Ureter (tissue), 1 donor: ENCODE measurements around the gene SETD2. TPM values are rescaled to one million over a fixed set of nuclear protein-coding genes. Genes with fewer than 3 reads are reported as not detected.
A peak's percentile ranks its signal among the peaks of the same experiment; 100 is the strongest.

ENCODE experiments used
- DNase-seq: peaks from one replicate; pipeline ENCODE4 v3.0.0-alpha.2; 2020; ENCODE audit warnings: low spot score
- total RNA-seq: library from RNA; stranded (reverse); gene quantifications from one replicate; pipeline ENCODE4 v1.2.4, GENCODE V29; 2023
- donor health status: DM: yes; HTN: yes; CAD: no.

SETD2 gene
- total RNA-seq, 1 donor from 2014 or later: 68.9 TPM

- DNase-seq: no peak
These were observed 179.1 kb downstream of the SETD2 start for GRCh38 chr3:46984591-46985459.

DNA sequence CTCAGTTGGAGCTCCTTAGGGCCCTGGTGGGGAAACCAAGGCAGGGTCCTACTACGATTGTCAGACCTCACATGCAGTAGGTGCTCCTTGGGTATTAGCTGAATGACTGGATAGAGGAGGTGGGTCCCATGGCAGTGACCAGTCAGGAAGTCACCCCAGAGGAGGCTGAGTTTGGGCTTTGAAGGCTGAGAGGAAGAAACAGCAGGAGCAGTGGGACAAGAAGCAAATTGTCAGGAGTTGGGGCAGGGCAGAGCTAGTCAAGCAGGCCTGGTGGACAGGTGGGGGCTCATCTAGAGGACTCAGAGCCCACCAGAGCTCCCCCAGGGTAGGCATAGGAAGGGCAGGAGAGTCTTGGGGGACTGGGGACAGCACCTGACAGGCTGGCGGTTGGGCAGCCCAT lies 181.4 kb downstream of the SETD2 start:
- DNase-seq: no peak

- DNase-seq: peak; percentile 82
These were observed 181.9 kb downstream of the SETD2 start for GRCh38 chr3:46981932-46982471.

- DNase-seq: no peak
These were observed 183.9 kb downstream of the SETD2 start for GRCh38 chr3:46979958-46980497.

- peak; percentile 96 for DNase-seq
These were observed 184.6 kb downstream of the SETD2 start, which contains the start of gene NBEAL2 for GRCh38 chr3:46978985-46979944. Gene NBEAL2, plus strand, starts transcription at chr3:46979666. Its CDS starts 196 bp downstream, at chr3:46979862.

GRCh38 chr3:46978381-46978780 lies 185.5 kb downstream of the SETD2 start:
- no peak for DNase-seq

DNA sequence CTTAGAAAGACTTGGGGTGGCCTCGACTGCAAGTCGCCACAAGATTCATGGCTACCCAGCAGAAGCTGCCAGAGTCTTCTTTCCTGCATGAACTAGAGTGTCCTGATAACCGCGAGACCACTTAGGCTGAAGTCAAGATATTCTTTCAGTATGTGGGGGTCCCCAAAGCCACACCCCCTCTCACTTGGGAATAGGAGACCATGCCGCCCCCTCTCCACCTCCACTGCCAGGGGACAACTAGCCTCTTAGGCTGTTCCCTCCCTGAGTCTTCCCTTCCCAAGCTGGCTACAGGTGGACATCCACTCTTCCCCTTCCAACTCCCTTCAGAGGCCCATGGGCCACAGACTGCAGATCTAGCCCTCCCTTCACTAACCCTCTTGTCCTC lies 186.1 kb downstream of the SETD2 start:
- no peak for DNase-seq

- DNase-seq: peak; percentile 97
These were observed 187.4 kb downstream of the SETD2 start, which contains the start of gene CCDC12 for GRCh38 chr3:46976326-46977190. Gene CCDC12, minus strand, starts transcription at chr3:46976745. Its CDS starts 13 bp downstream, at chr3:46976732.

DNA sequence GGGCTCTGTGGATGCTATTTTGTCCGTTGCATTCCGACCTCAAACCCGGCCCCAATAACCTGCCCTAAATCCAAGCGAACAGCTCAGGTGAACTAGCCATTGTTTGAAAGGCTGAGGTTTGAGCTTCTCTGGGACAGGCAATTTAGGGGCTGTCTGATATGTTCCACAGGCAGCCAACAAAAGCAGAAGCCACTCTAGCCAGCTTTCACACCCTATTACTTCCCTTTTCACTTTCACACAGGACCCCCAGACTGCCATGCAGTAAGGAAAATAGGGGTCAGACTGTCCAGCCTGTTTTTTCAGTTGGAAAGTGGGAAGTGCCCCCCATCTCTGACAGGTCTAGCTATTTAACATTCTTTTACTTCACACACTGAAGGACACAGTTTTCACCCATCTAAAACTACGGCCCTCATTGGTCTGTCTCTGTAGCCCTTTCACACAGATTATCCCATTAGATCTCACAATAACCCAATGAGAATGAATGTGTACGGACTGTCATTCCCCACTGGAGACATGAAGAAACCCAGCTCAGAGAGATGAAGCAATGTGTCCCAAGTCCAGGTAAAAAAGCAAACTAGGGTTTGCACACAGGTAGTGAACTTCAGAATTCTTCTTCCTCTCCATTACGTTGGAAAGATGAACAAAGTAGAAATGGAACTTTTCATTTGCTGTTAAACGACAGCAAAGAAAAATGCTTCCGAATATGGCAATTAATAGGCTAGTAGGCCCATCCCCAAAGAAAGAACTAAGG lies 189.3 kb downstream of the SETD2 start:
- no peak for DNase-seq

DNA sequence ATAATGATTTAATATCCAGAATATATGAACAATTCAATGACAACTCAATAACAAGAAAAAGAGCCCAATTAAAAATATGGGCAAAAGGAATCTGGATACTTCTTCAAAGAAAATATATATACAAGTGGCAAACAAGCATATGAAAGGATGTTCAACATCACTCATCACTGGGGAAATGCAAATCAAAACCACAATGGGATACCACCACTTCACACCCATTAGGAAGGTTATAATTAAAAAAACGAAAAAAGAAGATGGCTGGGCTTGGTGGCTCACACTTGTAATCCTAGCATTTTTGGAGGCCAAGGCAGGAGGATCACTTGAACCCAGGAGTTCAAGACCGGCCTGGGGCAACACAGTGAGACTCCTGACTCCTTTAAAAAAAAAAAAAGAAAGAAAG lies 191.5 kb downstream of the SETD2 start:
- no peak for DNase-seq

- DNase-seq: no peak
These were observed 192.2 kb downstream of the SETD2 start for GRCh38 chr3:46971742-46972141.

- no peak for DNase-seq
These were observed 192.8 kb downstream of the SETD2 start for GRCh38 chr3:46971151-46971550.

DNA sequence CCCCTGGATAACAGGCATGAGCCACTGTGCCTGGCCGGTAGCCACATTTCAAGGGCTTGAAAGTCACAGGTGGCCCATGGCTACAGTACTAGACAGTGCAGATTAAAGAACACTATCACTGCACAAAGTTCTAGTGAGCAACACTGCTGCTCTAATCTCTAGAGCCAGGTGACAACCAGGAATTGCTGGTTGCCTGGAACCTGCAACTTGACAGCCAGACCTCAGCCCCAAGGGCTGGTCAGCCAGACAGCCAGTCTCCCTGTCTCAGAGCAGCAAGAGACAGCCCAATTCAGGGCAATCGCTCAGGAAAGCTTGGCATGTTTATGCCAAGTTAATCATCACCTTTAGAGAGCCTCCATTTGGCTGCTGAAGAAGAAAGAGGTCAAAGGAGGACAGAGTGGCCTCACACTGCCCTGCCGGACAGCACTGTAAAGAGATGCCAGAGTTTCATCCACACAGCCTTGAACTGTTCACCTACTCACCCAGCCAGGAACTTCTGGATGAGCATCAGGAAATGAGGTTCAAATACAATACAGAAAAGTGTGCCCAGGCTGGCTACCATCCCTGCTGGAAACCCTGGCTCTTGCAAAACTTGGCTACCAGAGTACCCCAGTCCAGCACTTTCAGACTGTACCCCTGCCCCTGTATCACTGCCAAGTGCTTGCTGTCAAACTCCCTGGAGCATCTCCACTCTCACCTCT lies 193.4 kb downstream of the SETD2 start:
- DNase-seq: no peak

GRCh38 chr3:46968783-46969428 lies 195.0 kb downstream of the SETD2 start:
- DNase-seq: no peak

DNA sequence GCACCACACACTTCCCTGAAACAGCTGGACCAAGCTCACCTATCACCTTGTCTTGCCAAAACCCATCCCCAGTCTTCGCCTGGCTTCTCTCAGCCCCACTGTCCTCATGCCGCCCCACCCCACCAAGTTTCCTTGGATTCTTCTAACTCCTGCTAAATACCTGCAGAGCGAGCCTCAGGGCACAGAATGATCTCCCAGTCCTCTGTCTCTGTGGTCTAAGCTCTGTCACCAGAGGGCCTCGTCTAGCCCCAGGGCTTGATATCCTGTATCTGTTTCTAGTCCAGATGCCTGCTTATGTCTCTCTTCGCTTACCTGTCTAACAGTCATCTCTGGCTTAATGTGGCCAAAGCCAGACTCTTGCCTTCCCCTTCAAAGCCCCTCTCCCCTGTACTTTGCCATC lies 197.1 kb downstream of the SETD2 start:
- DNase-seq: no peak
